SK-N-SH (cell line): ENCODE measurements around the gene ANXA9. TPM values are rescaled to one million over a fixed set of nuclear protein-coding genes. Genes with fewer than 3 reads are reported as not detected.

Source experiments
- CTCF ChIA-PET: fragments of 300-600, 350-600 bp; formaldehyde crosslinking; extraction: SDS; loops from one replicate; lab custom pipeline; 2021; lab: Yijun Ruan, JAX
- POLR2A ChIA-PET: fragments of 350-600 bp; sonication (Branson Sonifier 250); formaldehyde crosslinking; extraction: SDS; loops from one replicate; lab custom pipeline; 2020; ENCODE audit warnings: antibody characterized with exemption, inconsistent platforms; lab: Yijun Ruan, JAX
- DNase-seq: peaks from one replicate; pipeline ENCODE4 v3.0.0; 2012
- H2AFZ ChIP-seq: fragments of 200-600 bp; sonication (generic); 2 replicates; pipeline ENCODE4 v1.8.1; 2016; ENCODE audit warnings: antibody characterized with exemption, mild to moderate bottlenecking, low read depth
- H3F3A ChIP-seq: fragments of 200-600 bp; sonication (generic); replicated peaks from 2 replicates; pipeline ENCODE3; 2016; ENCODE audit warnings: antibody characterized with exemption, mild to moderate bottlenecking; ENCODE audit not compliant: insufficient read depth
- H3K27ac ChIP-seq, 2 experiments: fragments of 200-500 bp in 1 of 2; fragments of 200-600 bp in 1 of 2; sonication (Bioruptor generic) in 1 of 2; sonication (generic), shearing (Covaris generic) in 1 of 2; 2 replicates each; pipeline versions ENCODE4 v1.5.1 to v1.6.1; 2014 to 2016; ENCODE audit warnings: low read depth in 2 of 2, inconsistent platforms in 1 of 2, low read length in 1 of 2, mild to moderate bottlenecking in 1 of 2, mixed read lengths in 1 of 2
- H3K27me3 ChIP-seq: fragments of 200-600 bp; sonication (generic), shearing (Covaris generic); 2 replicates; pipeline ENCODE4 v1.6.1; 2016; ENCODE audit warnings: mixed run types; ENCODE audit not compliant: insufficient read depth
- H3K36me3 ChIP-seq, 2 experiments: fragments of 200-500 bp in 1 of 2; fragments of 200-600 bp in 1 of 2; sonication (Bioruptor generic) in 1 of 2; sonication (generic) in 1 of 2; replicated peaks in 1 of 2; 2 replicates each; pipeline versions ENCODE3 to v1.5.1; 2014 to 2016; ENCODE audit warnings: low read length in 1 of 2, mild to moderate bottlenecking in 1 of 2; ENCODE audit not compliant: insufficient read depth in 2 of 2, control insufficient read depth in 1 of 2
- H3K4me1 ChIP-seq, 2 experiments: fragments of 200-500 bp in 1 of 2; fragments of 200-600 bp in 1 of 2; sonication (Bioruptor generic) in 1 of 2; sonication (generic), shearing (Covaris generic) in 1 of 2; 2 replicates each; pipeline versions ENCODE4 v1.5.1 to v1.6.1; 2014 to 2016; ENCODE audit warnings: low read depth in 1 of 2, low read length in 1 of 2, mixed run types in 1 of 2; ENCODE audit not compliant: insufficient read depth in 2 of 2, control insufficient read depth in 1 of 2
- H3K4me2 ChIP-seq: fragments of 200-600 bp; sonication (generic), shearing (Covaris generic); 2 replicates; pipeline ENCODE4 v1.6.1; 2017; ENCODE audit warnings: mixed run types
- H3K4me3 ChIP-seq, 2 experiments: fragments of 200-500 bp in 1 of 2; fragments of 200-600 bp in 1 of 2; sonication (Bioruptor generic) in 1 of 2; sonication (generic), shearing (Covaris generic) in 1 of 2; 2 replicates each; pipeline versions ENCODE4 v1.5.1 to v1.8.1; 2014 to 2016; ENCODE audit warnings: low read depth in 2 of 2, inconsistent platforms in 1 of 2, low read length in 1 of 2, mild to moderate bottlenecking in 1 of 2, mixed read lengths in 1 of 2, moderate library complexity in 1 of 2
- H3K79me2 ChIP-seq: fragments of 200-600 bp; sonication (generic); 2 replicates; pipeline ENCODE4 v1.8.1; 2017; ENCODE audit warnings: mild to moderate bottlenecking; ENCODE audit not compliant: insufficient read depth
- H3K9ac ChIP-seq: fragments of 200-600 bp; sonication (generic); 2 replicates; pipeline ENCODE4 v1.6.1; 2017; ENCODE audit warnings: mixed run types
- H3K9me2 ChIP-seq: fragments of 200-600 bp; sonication (generic); 2 replicates; pipeline ENCODE4 v1.6.1; 2017; ENCODE audit warnings: mixed run types
- H3K9me3 ChIP-seq: fragments of 200-600 bp; sonication (generic); 2 replicates; pipeline ENCODE4 v1.6.1; 2017; ENCODE audit warnings: mixed run types, mild to moderate bottlenecking, moderate library complexity
- H4K20me1 ChIP-seq: fragments of 200-600 bp; sonication (generic); 2 replicates; pipeline ENCODE4 v1.6.1; 2017; ENCODE audit warnings: mild to moderate bottlenecking, mixed run types; ENCODE audit not compliant: insufficient read depth
- ELF1 ChIP-seq: IDR thresholded peaks from 2 replicates; pipeline ENCODE4 v1.4.0; 2012
- FOSL2 ChIP-seq: IDR thresholded peaks from 2 replicates; pipeline ENCODE4 v1.4.0; 2012; ENCODE audit warnings: low read depth, mild to moderate bottlenecking, moderate library complexity, borderline replicate concordance
- GABPA ChIP-seq: IDR thresholded peaks from 2 replicates; pipeline ENCODE4 v1.4.0; 2012; ENCODE audit warnings: low read depth, mild to moderate bottlenecking
- MAX ChIP-seq: IDR thresholded peaks from 2 replicates; pipeline ENCODE4 v1.4.0; 2012; ENCODE audit warnings: low read depth
- MXI1 ChIP-seq: IDR thresholded peaks from 2 replicates; pipeline ENCODE4 v1.6.1; 2012; ENCODE audit warnings: mild to moderate bottlenecking, low read depth, low read length, improper control_type of control experiment
- NFIC ChIP-seq: IDR thresholded peaks from 2 replicates; pipeline ENCODE4 v1.4.0; 2012; ENCODE audit warnings: borderline replicate concordance
- POLR2AphosphoS5 ChIP-seq: IDR thresholded peaks from 2 replicates; pipeline ENCODE4 v1.6.1; 2012; ENCODE audit warnings: low read depth, low read length
- RAD21 ChIP-seq: IDR thresholded peaks from 2 replicates; pipeline ENCODE4 v1.6.1; 2012; ENCODE audit warnings: mild to moderate bottlenecking, low read length
- RCOR1 ChIP-seq: fragments of 150-350 bp; IDR thresholded peaks from 2 replicates; pipeline ENCODE4 v1.6.1; 2017; ENCODE audit warnings: antibody characterized with exemption, low read length
- RXRA ChIP-seq: IDR thresholded peaks from 2 replicates; pipeline ENCODE4 v1.4.0; 2012; ENCODE audit warnings: low read depth, mild to moderate bottlenecking, borderline replicate concordance
- ZBTB33 ChIP-seq: IDR thresholded peaks from 2 replicates; pipeline ENCODE4 v1.4.0; 2012; ENCODE audit warnings: low read depth, borderline replicate concordance
- WGBS: methylation state at CpG from one replicate; pipeline ENCODE4 v1.1.6; 2017; ENCODE audit warnings: low lambda C conversion rate; 5-methylcytosine and 5-hydroxymethylcytosine counted together
- polyA plus RNA-seq, 3 experiments: library from polyadenylated mRNA; depleted of rRNA; stranded (reverse); fragments of >200 nt; gene quantifications; 2 replicates each; pipeline ENCODE4 v1.2.3, GENCODE V29; 2012
- TF ChIP-seq, protein P1 (sequence below): fragments of 200-600 bp; sonication (generic); IDR thresholded peaks from 2 replicates; pipeline ENCODE4 v1.6.1; 2017; ENCODE audit warnings: antibody characterized with exemption, mild to moderate bottlenecking, moderate library complexity
- TF ChIP-seq, protein P2 (sequence below): IDR thresholded peaks from 2 replicates; pipeline ENCODE4 v1.6.1; 2012; ENCODE audit warnings: mild to moderate bottlenecking, low read depth, low read length, moderate library complexity
- TF ChIP-seq, protein P3 (sequence below): fragments of 150-350 bp; IDR thresholded peaks from 2 replicates; pipeline ENCODE4 v1.6.1; 2016; ENCODE audit warnings: mild to moderate bottlenecking, low read depth, low read length

The ANXA9 gene
- polyA plus RNA-seq, 1 of the 3 experiments (the other 2 are of a cell fraction): 0.07 TPM

DNA sequence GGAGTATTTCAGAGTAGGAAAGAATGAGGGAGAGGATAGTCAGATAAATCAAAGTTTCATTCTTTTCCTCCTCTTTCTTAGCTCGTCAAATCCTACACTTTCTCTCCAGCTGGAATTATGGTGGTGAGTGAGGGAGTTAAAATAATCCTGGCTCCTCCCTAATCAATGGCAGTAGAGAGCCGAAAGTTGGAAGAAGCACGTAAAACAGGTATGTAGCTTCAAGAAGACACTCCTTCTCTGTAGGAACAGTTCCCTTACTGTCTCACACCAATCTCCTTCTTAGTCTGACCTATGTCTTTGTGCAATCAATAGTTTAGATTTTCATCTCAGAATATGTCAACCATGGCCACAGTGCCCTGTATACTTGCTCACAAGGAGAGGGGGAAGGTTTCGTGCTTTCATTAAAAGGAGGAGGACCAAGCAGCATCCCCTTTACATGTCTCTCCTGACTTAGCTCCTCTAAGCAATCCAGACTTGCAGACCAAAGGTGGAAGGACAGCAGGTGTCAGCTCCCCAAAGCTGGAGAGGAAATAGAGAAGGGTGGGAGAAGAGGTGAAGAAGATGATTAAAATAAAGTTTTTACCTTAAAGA is 23.7 kb downstream of the ANXA9 start:
- H3K4me1 ChIP-seq: peaks cover 5 to 30% of the 10 kb centered on the region in 2 experiments; a peak in 2 of 4 replicates
- no peaks in the 10 kb centered on the region for H3K9me3 ChIP-seq
- no peaks in the 10 kb centered on the region for H3K27me3 ChIP-seq
- peaks cover 24% of the 10 kb centered on the region; the same call in 1 of the 2 replicates for H3K79me2 ChIP-seq
- no peak for TF ChIP-seq RXRA
- peak overlapping the region; percentile 87 for H3K4me2 ChIP-seq
- H4K20me1 ChIP-seq: no peaks in the 10 kb centered on the region
- peak overlapping the region; percentile 86 to 93 for H3K27ac ChIP-seq
- DNase-seq: no peak
- peaks cover 0 to 2% of the 10 kb centered on the region in 2 experiments for H3K36me3 ChIP-seq
- POLR2A ChIA-PET: interaction anchor here (0.5 to 1.8 kb wide), 9 partner anchors 11 to 694 kb away, joined by 3 to 10 read pairs (median 5); partner anchors contain the start of genes ANXA9, C1orf56, CDC42SE1 and CERS2
- no peaks in the 10 kb centered on the region for H3K9me2 ChIP-seq
- H3K9ac ChIP-seq: peak overlapping the region; percentile 69
- 78% methylated on average over 4 of the region's 4 CpGs for WGBS
- peaks cover 15% of the 10 kb centered on the region for H3F3A ChIP-seq
- CTCF ChIA-PET: interaction anchor here (0.8 to 15.9 kb wide), 21 partner anchors 10 to 543 kb away, joined by 3 to 371 read pairs (median 5); partner anchors contain the start of genes ANXA9, CDC42SE1, CERS2 and MLLT11
- peak overlapping the region; percentile 56 to 62 for H3K4me3 ChIP-seq
- H2AFZ ChIP-seq: peak overlapping the region; percentile 75

GRCh38 chr1:151006327-151007052 is 24.4 kb downstream of the ANXA9 start, which contains the start of gene MINDY1:
MINDY1 (minus strand) TSS chr1:151006902; CDS start chr1:151002617, 4,285 bp downstream.
- Histone ChIP-seq H3K4me2 (peak within 1 kb of the TSS; percentile 87), H4K20me1 (no peaks in the 10 kb centered on the region), H3K9me3 (no peaks in the 10 kb centered on the region), H3K4me3 (peak within 1 kb of the TSS; percentile 56 to 62), H3K9me2 (no peaks in the 10 kb centered on the region), H3F3A (peaks cover 15% of the 10 kb centered on the region), H3K79me2 (peaks cover 24% of the 10 kb centered on the region; the same call in 1 of the 2 replicates), H3K27me3 (no peaks in the 10 kb centered on the region), H3K27ac (peak within 1 kb of the TSS; percentile 86 to 93), H3K36me3 (peaks cover 0 to 2% of the 10 kb centered on the region in 2 experiments), H3K4me1 (peaks cover 6 to 30% of the 10 kb centered on the region in 2 experiments; a peak in 2 of 4 replicates), H3K9ac (peak within 1 kb of the TSS; percentile 69), H2AFZ (peak within 1 kb of the TSS; percentile 81)
- DNase-seq: peak; percentile 82
- CTCF ChIA-PET: interaction anchor here (0.7 to 15.9 kb wide), 23 partner anchors 11 to 543 kb away, joined by 3 to 371 read pairs (median 4); partner anchors contain the start of genes ANXA9, CDC42SE1, CERS2 and ENSA
- TF ChIP-seq, protein P1, sequence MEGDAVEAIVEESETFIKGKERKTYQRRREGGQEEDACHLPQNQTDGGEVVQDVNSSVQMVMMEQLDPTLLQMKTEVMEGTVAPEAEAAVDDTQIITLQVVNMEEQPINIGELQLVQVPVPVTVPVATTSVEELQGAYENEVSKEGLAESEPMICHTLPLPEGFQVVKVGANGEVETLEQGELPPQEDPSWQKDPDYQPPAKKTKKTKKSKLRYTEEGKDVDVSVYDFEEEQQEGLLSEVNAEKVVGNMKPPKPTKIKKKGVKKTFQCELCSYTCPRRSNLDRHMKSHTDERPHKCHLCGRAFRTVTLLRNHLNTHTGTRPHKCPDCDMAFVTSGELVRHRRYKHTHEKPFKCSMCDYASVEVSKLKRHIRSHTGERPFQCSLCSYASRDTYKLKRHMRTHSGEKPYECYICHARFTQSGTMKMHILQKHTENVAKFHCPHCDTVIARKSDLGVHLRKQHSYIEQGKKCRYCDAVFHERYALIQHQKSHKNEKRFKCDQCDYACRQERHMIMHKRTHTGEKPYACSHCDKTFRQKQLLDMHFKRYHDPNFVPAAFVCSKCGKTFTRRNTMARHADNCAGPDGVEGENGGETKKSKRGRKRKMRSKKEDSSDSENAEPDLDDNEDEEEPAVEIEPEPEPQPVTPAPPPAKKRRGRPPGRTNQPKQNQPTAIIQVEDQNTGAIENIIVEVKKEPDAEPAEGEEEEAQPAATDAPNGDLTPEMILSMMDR: peak; percentile 61
- TF ChIP-seq MXI1 (peak; percentile 57; the same call in 1 of the 2 replicates), GABPA (0 out of 2 replicates have a peak, but pooled peaks have one; percentile 8), FOSL2 (no peak), MAX (peak; percentile 52; the same call in 1 of the 2 replicates), ELF1 (peak; percentile 40), ZBTB33 (no peak), RCOR1 (0 out of 2 replicates have a peak, but pooled peaks have one; percentile 52), NFIC (no peak), POLR2AphosphoS5 (peak; percentile 68; the same call in 1 of the 2 replicates), RAD21 (peak; percentile 64)
- TF ChIP-seq, protein P2, sequence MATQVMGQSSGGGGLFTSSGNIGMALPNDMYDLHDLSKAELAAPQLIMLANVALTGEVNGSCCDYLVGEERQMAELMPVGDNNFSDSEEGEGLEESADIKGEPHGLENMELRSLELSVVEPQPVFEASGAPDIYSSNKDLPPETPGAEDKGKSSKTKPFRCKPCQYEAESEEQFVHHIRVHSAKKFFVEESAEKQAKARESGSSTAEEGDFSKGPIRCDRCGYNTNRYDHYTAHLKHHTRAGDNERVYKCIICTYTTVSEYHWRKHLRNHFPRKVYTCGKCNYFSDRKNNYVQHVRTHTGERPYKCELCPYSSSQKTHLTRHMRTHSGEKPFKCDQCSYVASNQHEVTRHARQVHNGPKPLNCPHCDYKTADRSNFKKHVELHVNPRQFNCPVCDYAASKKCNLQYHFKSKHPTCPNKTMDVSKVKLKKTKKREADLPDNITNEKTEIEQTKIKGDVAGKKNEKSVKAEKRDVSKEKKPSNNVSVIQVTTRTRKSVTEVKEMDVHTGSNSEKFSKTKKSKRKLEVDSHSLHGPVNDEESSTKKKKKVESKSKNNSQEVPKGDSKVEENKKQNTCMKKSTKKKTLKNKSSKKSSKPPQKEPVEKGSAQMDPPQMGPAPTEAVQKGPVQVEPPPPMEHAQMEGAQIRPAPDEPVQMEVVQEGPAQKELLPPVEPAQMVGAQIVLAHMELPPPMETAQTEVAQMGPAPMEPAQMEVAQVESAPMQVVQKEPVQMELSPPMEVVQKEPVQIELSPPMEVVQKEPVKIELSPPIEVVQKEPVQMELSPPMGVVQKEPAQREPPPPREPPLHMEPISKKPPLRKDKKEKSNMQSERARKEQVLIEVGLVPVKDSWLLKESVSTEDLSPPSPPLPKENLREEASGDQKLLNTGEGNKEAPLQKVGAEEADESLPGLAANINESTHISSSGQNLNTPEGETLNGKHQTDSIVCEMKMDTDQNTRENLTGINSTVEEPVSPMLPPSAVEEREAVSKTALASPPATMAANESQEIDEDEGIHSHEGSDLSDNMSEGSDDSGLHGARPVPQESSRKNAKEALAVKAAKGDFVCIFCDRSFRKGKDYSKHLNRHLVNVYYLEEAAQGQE: peak; percentile 82
- TF ChIP-seq, protein P3, sequence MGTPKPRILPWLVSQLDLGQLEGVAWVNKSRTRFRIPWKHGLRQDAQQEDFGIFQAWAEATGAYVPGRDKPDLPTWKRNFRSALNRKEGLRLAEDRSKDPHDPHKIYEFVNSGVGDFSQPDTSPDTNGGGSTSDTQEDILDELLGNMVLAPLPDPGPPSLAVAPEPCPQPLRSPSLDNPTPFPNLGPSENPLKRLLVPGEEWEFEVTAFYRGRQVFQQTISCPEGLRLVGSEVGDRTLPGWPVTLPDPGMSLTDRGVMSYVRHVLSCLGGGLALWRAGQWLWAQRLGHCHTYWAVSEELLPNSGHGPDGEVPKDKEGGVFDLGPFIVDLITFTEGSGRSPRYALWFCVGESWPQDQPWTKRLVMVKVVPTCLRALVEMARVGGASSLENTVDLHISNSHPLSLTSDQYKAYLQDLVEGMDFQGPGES: no peak
- POLR2A ChIA-PET: interaction anchor here (0.5 to 1.8 kb wide), 9 partner anchors 12 to 695 kb away, joined by 3 to 10 read pairs (median 5); partner anchors contain the start of genes ANXA9, C1orf56, CDC42SE1 and CERS2
- 2% methylated on average over 12 of the region's 18 CpGs for WGBS
